Kidney epithelial cell (primary cell): Measurements from ENCODE around the gene CFAP141. TPM values are rescaled to one million over a fixed set of nuclear protein-coding genes. Genes with fewer than 3 reads are reported as not detected.

Experiments used
- DNase-seq: peaks from one replicate; pipeline ENCODE4 v3.0.0-alpha.2; 2010; ENCODE audit warnings: low read depth
- H3K27me3 ChIP-seq: 2 replicates; pipeline ENCODE4 v1.6.0; 2011; ENCODE audit warnings: low read length; ENCODE audit not compliant: control insufficient read depth, insufficient read depth
- H3K36me3 ChIP-seq: 2 replicates; pipeline ENCODE4 v1.5.1; 2011; ENCODE audit warnings: low read length; ENCODE audit not compliant: control insufficient read depth, insufficient read depth
- H3K4me3 ChIP-seq: 2 replicates; pipeline ENCODE4 v1.5.1; 2011; ENCODE audit warnings: low read depth, mild to moderate bottlenecking, control low read depth, low read length
- CTCF ChIP-seq: IDR thresholded peaks from 2 replicates; pipeline ENCODE4 v1.5.1; 2011; ENCODE audit warnings: mild to moderate bottlenecking, moderate library complexity, low read length, control low read depth, inconsistent platforms; ENCODE audit not compliant: insufficient read depth, poor library complexity, severe bottlenecking
- total RNA-seq: library from RNA; depleted of rRNA; stranded (reverse); fragments of >200 nt; gene quantifications from 2 replicates; pipeline ENCODE4 v1.2.3, GENCODE V29; 2015

The CFAP141 gene
- total RNA-seq, 1 donor from 2014 or later, result not detected

- no peak overlapping the region for H3K4me3 ChIP-seq
- TF ChIP-seq CTCF, result no peak
- no peak for DNase-seq
- H3K36me3 ChIP-seq, result peaks cover 1% of the 10 kb centered on the region
- no peaks in the 10 kb centered on the region for H3K27me3 ChIP-seq
Measured at GRCh38 chr1:154151311-154151710, 54.8 kb downstream of the CFAP141 start.

Other genes with a start within 250 kb of the CFAP141 start
- gene CRTC2, start 247.7 kb downstream of the CFAP141 start, total RNA-seq, result 21.5 and 21.7 TPM in 2 replicates
- 219 and 246 TPM in 2 replicates for gene SLC39A1, start 242.8 kb downstream of the CFAP141 start, total RNA-seq
- gene CREB3L4, start 238.4 kb downstream of the CFAP141 start, total RNA-seq, result 11.8 and 14.5 TPM in 2 replicates
- 220 and 242 TPM in 2 replicates for gene JTB, start 228.7 kb downstream of the CFAP141 start, total RNA-seq
- gene RAB13, start 220.0 kb downstream of the CFAP141 start, total RNA-seq, result 46.3 and 48.7 TPM in 2 replicates
- 2,282 and 2,407 TPM in 2 replicates for gene RPS27, start 215.6 kb downstream of the CFAP141 start, total RNA-seq
- not detected in 2 replicates for gene NUP210L, start 51.3 kb downstream of the CFAP141 start, total RNA-seq
- 434 and 529 TPM in 2 replicates for gene TPM3, start 14.2 kb downstream of the CFAP141 start, total RNA-seq
- gene UBAP2L, start 14.6 kb upstream of the CFAP141 start, total RNA-seq, result 61.7 and 70.9 TPM in 2 replicates
- gene HAX1, start 66.3 kb upstream of the CFAP141 start, total RNA-seq, result 106 and 117 TPM in 2 replicates
- gene AQP10, start 114.8 kb upstream of the CFAP141 start, total RNA-seq, result not detected in 2 replicates
- gene ATP8B2, start 119.2 kb upstream of the CFAP141 start, total RNA-seq, result 30.9 and 45.2 TPM in 2 replicates
- gene IL6R, start 199.0 kb upstream of the CFAP141 start, total RNA-seq, result 9.6 and 11.7 TPM in 2 replicates